GM18873 (cell line): Measurements from ENCODE around the gene FERD3L.

ENCODE experiments used
- ATAC-seq: cut with Tn5 transposase; IDR thresholded peaks from one replicate; pipeline ENCODE4 v1.9.1; 2021; ENCODE audit warnings: mild to moderate bottlenecking, moderate library complexity, moderate number of reproducible peaks; ENCODE audit not compliant: unreplicated experiment, low FRiP score

FERD3L gene

GRCh38 chr7:19101472-19101871, 43.7 kb downstream of the FERD3L start:
- ATAC-seq: no peak

GRCh38 chr7:19099924-19100323, 45.3 kb downstream of the FERD3L start:
- no peak for ATAC-seq

- ATAC-seq: no peak
These were observed 46.0 kb downstream of the FERD3L start for GRCh38 chr7:19099194-19099593.

GRCh38 chr7:19098510-19098909, 46.7 kb downstream of the FERD3L start:
- ATAC-seq: no peak

- no peak for ATAC-seq
These were observed 47.8 kb downstream of the FERD3L start for GRCh38 chr7:19097165-19098055.

- no peak for ATAC-seq
These were observed 49.8 kb downstream of the FERD3L start for GRCh38 chr7:19095353-19095860.
